ENCODE measurements around the gene COQ8B. TPM values are rescaled to one million over a fixed set of nuclear protein-coding genes. Genes with fewer than 3 reads are reported as not detected.
"Not testable (repeated sequence)": the region's sequence is repeated elsewhere in the genome, so short reads cannot be mapped to it uniquely, and the experiment has no call there.

Gene COQ8B
- total RNA-seq, 4 donors from 2014 or later, result 31.2 to 53.8 (median 39.3) TPM

GRCh38 chr19:40735013-40735771 lies 18.5 kb upstream of the COQ8B start:
- Histone ChIP-seq H3K9me3 (no peaks in the 10 kb centered on the region), H3K27ac (no peak overlapping the region), H3K27me3 (no peaks in the 10 kb centered on the region), H3K4me3 (no peak overlapping the region), H3K4me1 (peaks cover 17% of the 10 kb centered on the region), H3K36me3 (peaks cover 97% of the 10 kb centered on the region)
- TF ChIP-seq EP300 (IDR thresholded peaks at IDR 0.05) (no peak), POLR2AphosphoS5 (IDR thresholded peaks at IDR 0.05) (no peak), POLR2A (IDR thresholded peaks at IDR 0.05) (no peak), CTCF (IDR thresholded peaks at IDR 0.05) (no peak)
- no peak for DNase-seq (ENCODE audit: low spot score in 2 of 2)
- 75% methylated on average over 11 of the region's 11 CpGs for WGBS

- WGBS, result 94% methylated on average over 13 of the region's 13 CpGs
- H3K4me3 ChIP-seq, result no peak overlapping the region
- no peak for TF ChIP-seq EP300 (IDR thresholded peaks at IDR 0.05)
- TF ChIP-seq CTCF (IDR thresholded peaks at IDR 0.05), result no peak
- TF ChIP-seq POLR2AphosphoS5 (IDR thresholded peaks at IDR 0.05), result no peak
- no peak for TF ChIP-seq POLR2A (IDR thresholded peaks at IDR 0.05)
- H3K27me3 ChIP-seq, result no peaks in the 10 kb centered on the region
- DNase-seq (ENCODE audit: low spot score in 2 of 2), result no peak
- peaks cover 97% of the 10 kb centered on the region for H3K36me3 ChIP-seq
- peaks cover 5% of the 10 kb centered on the region for H3K4me1 ChIP-seq
- H3K9me3 ChIP-seq, result no peaks in the 10 kb centered on the region
- no peak overlapping the region for H3K27ac ChIP-seq
Observed at GRCh38 chr19:40733149-40733548, 16.5 kb upstream of the COQ8B start.

- not testable (repeated sequence) for DNase-seq (ENCODE audit: low spot score in 2 of 2); H3K4me3 ChIP-seq; H3K4me1 ChIP-seq; H3K27me3 ChIP-seq; H3K9me3 ChIP-seq; H3K27ac ChIP-seq
- H3K36me3 ChIP-seq, result peaks cover 97% of the 10 kb centered on the region
- 93% methylated on average over 16 of the region's 16 CpGs for WGBS
Observed at GRCh38 chr19:40732304-40732703, 15.6 kb upstream of the COQ8B start.

GRCh38 chr19:40730065-40730464 lies 13.4 kb upstream of the COQ8B start:
- H3K9me3 ChIP-seq; H3K27me3 ChIP-seq; DNase-seq (ENCODE audit: low spot score in 2 of 2); H3K27ac ChIP-seq; H3K4me3 ChIP-seq; H3K4me1 ChIP-seq: not testable (repeated sequence)
- H3K36me3 ChIP-seq, result peaks cover 100% of the 10 kb centered on the region
- 92% methylated on average over 5 of the region's 5 CpGs for WGBS

- Histone ChIP-seq H3K36me3 (peaks cover 78% of the 10 kb centered on the region), H3K4me1 (peaks cover 20% of the 10 kb centered on the region), H3K4me3 (no peak overlapping the region), H3K27me3 (no peaks in the 10 kb centered on the region), H3K9me3 (no peaks in the 10 kb centered on the region), H3K27ac (no peak overlapping the region)
- no peak for DNase-seq (ENCODE audit: low spot score in 2 of 2)
- TF ChIP-seq EP300 (IDR thresholded peaks at IDR 0.05) (no peak), CTCF (IDR thresholded peaks at IDR 0.05) (no peak), POLR2AphosphoS5 (IDR thresholded peaks at IDR 0.05) (no peak), POLR2A (IDR thresholded peaks at IDR 0.05) (no peak)
- 96% methylated on average over 4 of the region's 4 CpGs for WGBS
Observed at GRCh38 chr19:40726279-40726678, 9.6 kb upstream of the COQ8B start.

GRCh38 chr19:40724855-40725254 lies 8.2 kb upstream of the COQ8B start:
- Histone ChIP-seq H3K4me1 (peaks cover 34% of the 10 kb centered on the region), H3K36me3 (peaks cover 63% of the 10 kb centered on the region), H3K27ac (no peak overlapping the region), H3K27me3 (no peaks in the 10 kb centered on the region), H3K9me3 (no peaks in the 10 kb centered on the region), H3K4me3 (no peak overlapping the region)
- WGBS, result 100% methylated on average over 3 of the region's 3 CpGs
- TF ChIP-seq EP300 (IDR thresholded peaks at IDR 0.05) (no peak), POLR2A (IDR thresholded peaks at IDR 0.05) (no peak), POLR2AphosphoS5 (IDR thresholded peaks at IDR 0.05) (no peak), CTCF (IDR thresholded peaks at IDR 0.05) (no peak)
- no peak for DNase-seq (ENCODE audit: low spot score in 2 of 2)

Data from suprapubic skin (tissue), 4 donors.